Testis (tissue), 3 donors: ENCODE measurements around the gene SPINT2. TPM values are rescaled to one million over a fixed set of nuclear protein-coding genes. Genes with fewer than 3 reads are reported as not detected.

Experiments used
- DNase-seq: peaks from one replicate; pipeline ENCODE4 v3.0.0-alpha.2; 2019
- H3K27ac ChIP-seq, 2 donors: fragments of 200-600 bp; sonication (generic); one replicate each; pipeline ENCODE4 v1.5.1; 2019
- H3K27me3 ChIP-seq: fragments of 200-600 bp; sonication (generic); one replicate; pipeline ENCODE4 v1.5.1; 2019
- H3K36me3 ChIP-seq: fragments of 200-600 bp; sonication (generic); one replicate; pipeline ENCODE4 v1.5.1; 2017; ENCODE audit warnings: low read depth; ENCODE audit errors: missing control alignments
- H3K4me1 ChIP-seq: fragments of 200-600 bp; sonication (generic); one replicate; pipeline ENCODE4 v1.5.1; 2019
- H3K4me3 ChIP-seq, 2 donors: fragments of 200-600 bp; sonication (generic); one replicate each; pipeline ENCODE4 v1.5.1; 2017 to 2019
- H3K9me3 ChIP-seq: fragments of 200-600 bp; sonication (generic); one replicate; pipeline ENCODE4 v1.5.1; 2017
- CTCF ChIP-seq, 3 experiments: fragments of 450-650 bp in 2 of 3; fragments of 200-600 bp in 1 of 3; sonication (generic) in 1 of 3; IDR thresholded peaks; one replicate each; pipeline ENCODE4 v1.5.1; 2016 to 2019; ENCODE audit warnings: antibody characterized with exemption in 3 of 3, mild to moderate bottlenecking in 2 of 3, moderate library complexity in 1 of 3
- POLR2A ChIP-seq: fragments of 450-650 bp; IDR thresholded peaks from one replicate; pipeline ENCODE4 v1.6.1; 2017; ENCODE audit warnings: antibody characterized with exemption, mild to moderate bottlenecking, moderate library complexity
- WGBS, 2 donors: methylation state at CpG; one replicate each; pipeline ENCODE4 v1.1.5; 2018; 5-methylcytosine and 5-hydroxymethylcytosine counted together
- intact Hi-C: fragments of 100-400 bp; cut with DNase I; formaldehyde crosslinking; loops from one replicate; pipeline ENCODE4 v1.15.1; 2023; ENCODE audit warnings: low total_unique reads
- polyA plus RNA-seq: library from polyadenylated mRNA; stranded (reverse); fragments of 350-450 nt; fragmentation: Illumina TruSeq; extraction: RNeasy Lipid Tissue Mini Kit (QIAGEN cat#74804); gene quantifications from one replicate; pipeline ENCODE4 v1.2.3, GENCODE V29; 2014; ENCODE audit warnings: low read depth, low replicate concordance; ENCODE audit not compliant: insufficient read depth
- total RNA-seq, 2 donors: library from RNA; depleted of rRNA; stranded (reverse); fragments of >200 nt; gene quantifications; one replicate each; pipeline ENCODE4 v1.2.3, GENCODE V29; 2016

The SPINT2 gene
- total and polyA plus RNA-seq, 3 donors from 2014 or later: 372 to 480 (median 389) TPM

GRCh38 chr19:38265213-38265861, 964 bp downstream of the SPINT2 start:
- Histone ChIP-seq H3K27ac (peak overlapping the region; percentile 74 to 89), H3K4me1 (peaks cover 21% of the 10 kb centered on the region), H3K36me3 (no peaks in the 10 kb centered on the region), H3K9me3 (no peaks in the 10 kb centered on the region), H3K27me3 (no peaks in the 10 kb centered on the region), H3K4me3 (peak overlapping the region; percentile 61 to 72)
- DNase-seq: peak; percentile 54
- 30 to 38% methylated on average over 14 of the region's 14 CpGs for WGBS, 2 donors
- intact Hi-C loops: no loop called here
- TF ChIP-seq CTCF (IDR thresholded peaks at IDR 0.05) (no peak), POLR2A (no peak)

GRCh38 chr19:38265921-38266429, 1.6 kb downstream of the SPINT2 start:
- Histone ChIP-seq H3K4me3 (no peak overlapping the region), H3K27me3 (no peaks in the 10 kb centered on the region), H3K27ac (peak overlapping the region in 1 of 2 donors; percentile 89), H3K36me3 (no peaks in the 10 kb centered on the region), H3K4me1 (peaks cover 21% of the 10 kb centered on the region), H3K9me3 (no peaks in the 10 kb centered on the region)
- TF ChIP-seq POLR2A: no peak
- TF ChIP-seq CTCF (IDR thresholded peaks at IDR 0.05): no peak
- intact Hi-C loops: no loop called here
- WGBS, 2 donors: 54 to 72% methylated on average over 12 of the region's 12 CpGs
- DNase-seq: no peak

GRCh38 chr19:38266981-38267597, 2.7 kb downstream of the SPINT2 start:
- Histone ChIP-seq H3K4me3 (no peak overlapping the region), H3K27ac (no peak overlapping the region), H3K36me3 (no peaks in the 10 kb centered on the region), H3K27me3 (no peaks in the 10 kb centered on the region), H3K4me1 (peaks cover 21% of the 10 kb centered on the region), H3K9me3 (no peaks in the 10 kb centered on the region)
- TF ChIP-seq POLR2A (no peak), CTCF (IDR thresholded peaks at IDR 0.05) (no peak)
- intact Hi-C loops: no loop called here
- no peak for DNase-seq
- 41 to 80% methylated on average over 9 to 12 of the region's 12 CpGs for WGBS, 2 donors

- H3K9me3 ChIP-seq: no peaks in the 10 kb centered on the region
- no peak for DNase-seq
- TF ChIP-seq POLR2A (no peak), CTCF (IDR thresholded peaks at IDR 0.05) (no peak)
- no peaks in the 10 kb centered on the region for H3K27me3 ChIP-seq
- H3K27ac ChIP-seq: no peak overlapping the region
- no peaks in the 10 kb centered on the region for H3K36me3 ChIP-seq
- H3K4me3 ChIP-seq: no peak overlapping the region
- 58 to 74% methylated on average over 12 of the region's 12 CpGs for WGBS, 2 donors
- intact Hi-C loops: no loop called here
- H3K4me1 ChIP-seq: peaks cover 21% of the 10 kb centered on the region
Measured at GRCh38 chr19:38267761-38268483, 3.5 kb downstream of the SPINT2 start.
